Astrocyte (in vitro differentiated cells and primary cell): ENCODE measurements around the gene FUT8. TPM values are rescaled to one million over a fixed set of nuclear protein-coding genes. Genes with fewer than 3 reads are reported as not detected.

Source experiments
- DNase-seq: peaks from one replicate; pipeline ENCODE4 v3.0.0-alpha.2; 2010; ENCODE audit warnings: low read depth
- FAIRE-seq: peaks from 2 replicates; lab custom pipeline; 2011; peaks lifted over from hg19 to GRCh38; lab: Jason Lieb, UNC
- H2AFZ ChIP-seq: 2 replicates; pipeline ENCODE4 v1.6.0; 2012; ENCODE audit warnings: low read depth, low read length, inconsistent platforms
- H3K27ac ChIP-seq: 2 replicates; pipeline ENCODE4 v1.5.1; 2011; ENCODE audit warnings: low read depth, low read length, inconsistent platforms
- H3K27me3 ChIP-seq: 2 replicates; pipeline ENCODE4 v1.6.0; 2011; ENCODE audit warnings: low read length, inconsistent platforms; ENCODE audit not compliant: insufficient read depth
- H3K36me3 ChIP-seq: 2 replicates; pipeline ENCODE4 v1.5.1; 2011; ENCODE audit warnings: low read length, inconsistent platforms; ENCODE audit not compliant: insufficient read depth
- H3K4me1 ChIP-seq: 2 replicates; pipeline ENCODE4 v1.5.1; 2011; ENCODE audit warnings: low read length, inconsistent platforms; ENCODE audit not compliant: insufficient read depth
- H3K4me2 ChIP-seq: 2 replicates; pipeline ENCODE4 v1.6.0; 2012; ENCODE audit warnings: low read length, inconsistent platforms
- H3K4me3 ChIP-seq: 2 replicates; pipeline ENCODE4 v1.5.1; 2011; ENCODE audit warnings: low read depth, mild to moderate bottlenecking, low read length, inconsistent platforms; ENCODE audit not compliant: insufficient read depth
- H3K79me2 ChIP-seq: 2 replicates; pipeline ENCODE4 v1.6.0; 2012; ENCODE audit warnings: mild to moderate bottlenecking, low read length, inconsistent platforms; ENCODE audit not compliant: insufficient read depth
- H3K9ac ChIP-seq: 2 replicates; pipeline ENCODE4 v1.6.0; 2012; ENCODE audit warnings: mild to moderate bottlenecking, low read length, inconsistent platforms
- H3K9me3 ChIP-seq: 2 replicates; pipeline ENCODE4 v1.5.1; 2012; ENCODE audit warnings: low read depth, mild to moderate bottlenecking, low read length, inconsistent platforms; ENCODE audit not compliant: insufficient read depth
- H4K20me1 ChIP-seq: 2 replicates; pipeline ENCODE4 v1.6.0; 2012; ENCODE audit warnings: low read length, inconsistent platforms; ENCODE audit not compliant: insufficient read depth
- H3K27ac Mint-ChIP-seq: one replicate; pipeline ENCODE4 v1.8.0; 2021; ENCODE audit warnings: mild to moderate bottlenecking, mixed read lengths; ENCODE audit not compliant: unreplicated experiment
- H3K27me3 Mint-ChIP-seq: one replicate; pipeline ENCODE4 v1.8.0; 2021; ENCODE audit warnings: low read depth, mixed read lengths; ENCODE audit not compliant: unreplicated experiment
- H3K36me3 Mint-ChIP-seq: one replicate; pipeline ENCODE4 v1.8.0; 2021; ENCODE audit warnings: low read depth, mixed read lengths; ENCODE audit not compliant: unreplicated experiment
- H3K4me1 Mint-ChIP-seq: one replicate; pipeline ENCODE4 v1.8.0; 2021; ENCODE audit warnings: low read depth, mixed read lengths; ENCODE audit not compliant: unreplicated experiment
- H3K4me3 Mint-ChIP-seq: one replicate; pipeline ENCODE4 v1.8.0; 2021; ENCODE audit warnings: mild to moderate bottlenecking, moderate library complexity, mixed read lengths; ENCODE audit not compliant: unreplicated experiment
- H3K9me3 Mint-ChIP-seq: one replicate; pipeline ENCODE4 v1.8.0; 2021; ENCODE audit warnings: mild to moderate bottlenecking, mixed read lengths; ENCODE audit not compliant: unreplicated experiment
- EZH2 ChIP-seq: IDR thresholded peaks from 2 replicates; pipeline ENCODE4 v1.6.1; 2012; ENCODE audit warnings: mild to moderate bottlenecking, low read length, inconsistent platforms; ENCODE audit not compliant: insufficient read depth
- total RNA-seq: library from RNA; stranded (reverse); gene quantifications from 2 replicates; pipeline ENCODE4 v1.2.1, GENCODE V29; 2021
- TF ChIP-seq, protein P1 (sequence below): IDR thresholded peaks from 2 replicates; pipeline ENCODE4 v1.5.1; 2011; ENCODE audit warnings: low read depth, mild to moderate bottlenecking, inconsistent platforms, low read length, moderate library complexity; ENCODE audit not compliant: insufficient read depth

Gene FUT8
- total RNA-seq, 1 donor from 2014 or later = 52.7 TPM

DNA sequence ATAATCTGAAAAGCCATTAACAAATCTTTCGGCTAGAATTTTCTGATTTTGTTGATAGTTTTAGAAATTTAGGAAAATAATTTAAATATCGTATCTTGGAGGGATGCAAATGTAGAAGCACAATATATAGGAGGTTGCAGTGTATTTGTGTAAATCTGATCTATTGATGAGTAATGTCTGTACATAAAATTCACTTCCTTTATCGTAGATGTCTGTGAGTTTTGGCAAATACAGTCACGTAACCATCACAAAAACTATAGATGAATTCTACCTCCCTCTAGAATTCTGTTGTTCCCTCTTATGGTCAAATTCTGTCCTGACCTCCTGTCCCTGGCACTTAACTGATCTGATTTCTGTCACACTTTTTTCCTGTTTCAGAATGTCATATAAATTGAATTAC is 151.8 kb downstream of the FUT8 start:
- Mint-ChIP-seq H3K36me3 (peaks cover 7% of the 10 kb centered on the region), H3K27ac (no peak overlapping the region), H3K9me3 (no peaks in the 10 kb centered on the region), H3K27me3 (no peaks in the 10 kb centered on the region), H3K4me1 (peaks cover 6% of the 10 kb centered on the region), H3K4me3 (no peak overlapping the region)
- FAIRE-seq = no peak
- Histone ChIP-seq H3K4me3 (no peak overlapping the region), H2AFZ (no peak overlapping the region), H3K4me1 (no peaks in the 10 kb centered on the region), H3K4me2 (no peak overlapping the region), H3K9ac (no peak overlapping the region), H3K9me3 (no peaks in the 10 kb centered on the region), H4K20me1 (peaks cover 6% of the 10 kb centered on the region), H3K36me3 (peaks cover 6% of the 10 kb centered on the region), H3K27ac (no peak overlapping the region), H3K27me3 (no peaks in the 10 kb centered on the region), H3K79me2 (peaks cover 50% of the 10 kb centered on the region)
- TF ChIP-seq EZH2 = no peak
- TF ChIP-seq, protein P1, sequence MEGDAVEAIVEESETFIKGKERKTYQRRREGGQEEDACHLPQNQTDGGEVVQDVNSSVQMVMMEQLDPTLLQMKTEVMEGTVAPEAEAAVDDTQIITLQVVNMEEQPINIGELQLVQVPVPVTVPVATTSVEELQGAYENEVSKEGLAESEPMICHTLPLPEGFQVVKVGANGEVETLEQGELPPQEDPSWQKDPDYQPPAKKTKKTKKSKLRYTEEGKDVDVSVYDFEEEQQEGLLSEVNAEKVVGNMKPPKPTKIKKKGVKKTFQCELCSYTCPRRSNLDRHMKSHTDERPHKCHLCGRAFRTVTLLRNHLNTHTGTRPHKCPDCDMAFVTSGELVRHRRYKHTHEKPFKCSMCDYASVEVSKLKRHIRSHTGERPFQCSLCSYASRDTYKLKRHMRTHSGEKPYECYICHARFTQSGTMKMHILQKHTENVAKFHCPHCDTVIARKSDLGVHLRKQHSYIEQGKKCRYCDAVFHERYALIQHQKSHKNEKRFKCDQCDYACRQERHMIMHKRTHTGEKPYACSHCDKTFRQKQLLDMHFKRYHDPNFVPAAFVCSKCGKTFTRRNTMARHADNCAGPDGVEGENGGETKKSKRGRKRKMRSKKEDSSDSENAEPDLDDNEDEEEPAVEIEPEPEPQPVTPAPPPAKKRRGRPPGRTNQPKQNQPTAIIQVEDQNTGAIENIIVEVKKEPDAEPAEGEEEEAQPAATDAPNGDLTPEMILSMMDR = no peak
- no peak for DNase-seq

- Mint-ChIP-seq H3K36me3 (peaks cover 7% of the 10 kb centered on the region), H3K27ac (no peak overlapping the region)
- no peak overlapping the region for H2AFZ ChIP-seq
Observed at GRCh38 chr14:65565948-65566347, 153.4 kb downstream of the FUT8 start.

More at GRCh38 chr14:65565948-65566347, 153.4 kb downstream of the FUT8 start:
- Histone ChIP-seq H3K27me3 (no peaks in the 10 kb centered on the region), H3K27ac (no peak overlapping the region), H3K36me3 (peaks cover 6% of the 10 kb centered on the region), H3K79me2 (peaks cover 52% of the 10 kb centered on the region), H3K9ac (no peak overlapping the region), H3K4me2 (no peak overlapping the region), H3K4me3 (no peak overlapping the region), H3K4me1 (no peaks in the 10 kb centered on the region), H4K20me1 (no peaks in the 10 kb centered on the region), H3K9me3 (no peaks in the 10 kb centered on the region)
- no peak for TF ChIP-seq EZH2
- TF ChIP-seq, protein P1 = no peak
- peaks cover 3% of the 10 kb centered on the region for H3K4me1 Mint-ChIP-seq
- no peak for FAIRE-seq
- peak; percentile 21 for DNase-seq
- no peaks in the 10 kb centered on the region for H3K9me3 Mint-ChIP-seq
- no peaks in the 10 kb centered on the region for H3K27me3 Mint-ChIP-seq
- no peak overlapping the region for H3K4me3 Mint-ChIP-seq
